ENCODE data around the gene DDIAS. TPM values are rescaled to one million over a fixed set of nuclear protein-coding genes. Genes with fewer than 3 reads are reported as not detected.

The DDIAS gene
- total RNA-seq, 3 donors from 2014 or later, result 0.66 to 2.5 (median 1.3) TPM

GRCh38 chr11:82864268-82864667 is 37.3 kb upstream of the DDIAS start:
- H3K27ac ChIP-seq, result no peak overlapping the region
- no peaks in the 10 kb centered on the region for H3K27me3 ChIP-seq
- H3K4me1 ChIP-seq, result no peaks in the 10 kb centered on the region
- no peaks in the 10 kb centered on the region for H3K36me3 ChIP-seq
- H3K4me3 ChIP-seq, result no peak overlapping the region
- no peaks in the 10 kb centered on the region for H3K9me3 ChIP-seq
- TF ChIP-seq POLR2AphosphoS5 (IDR thresholded peaks at IDR 0.05) (peak; percentile 37 to 66 (median 38)), POLR2A (IDR thresholded peaks at IDR 0.05) (no peak), CTCF (IDR thresholded peaks at IDR 0.05) (peak; percentile 30 to 58 (median 50))
- intact Hi-C loops (cut with DNase I; ENCODE audit: low total_unique reads), result no loop called here
- peak in 1 of 2 donors; percentile 45 for DNase-seq (ENCODE audit: low spot score in 2 of 2)

GRCh38 chr11:82865841-82866240 is 35.7 kb upstream of the DDIAS start:
- no peaks in the 10 kb centered on the region for H3K9me3 ChIP-seq
- no peaks in the 10 kb centered on the region for H3K27me3 ChIP-seq
- H3K27ac ChIP-seq, result no peak overlapping the region
- H3K4me3 ChIP-seq, result no peak overlapping the region
- TF ChIP-seq POLR2A (IDR thresholded peaks at IDR 0.05), result no peak
- TF ChIP-seq POLR2AphosphoS5 (IDR thresholded peaks at IDR 0.05), result no peak
- TF ChIP-seq CTCF (IDR thresholded peaks at IDR 0.05), result no peak
- H3K36me3 ChIP-seq, result no peaks in the 10 kb centered on the region
- no peaks in the 10 kb centered on the region for H3K4me1 ChIP-seq
- DNase-seq (ENCODE audit: low spot score in 2 of 2), result no peak
- intact Hi-C loops (cut with DNase I; ENCODE audit: low total_unique reads), result no loop called here

- peak; percentile 42 to 72 (median 57) for TF ChIP-seq CTCF (IDR thresholded peaks at IDR 0.05)
- TF ChIP-seq POLR2A (IDR thresholded peaks at IDR 0.05), result no peak
- Histone ChIP-seq H3K27me3 (no peaks in the 10 kb centered on the region), H3K4me1 (no peaks in the 10 kb centered on the region), H3K36me3 (no peaks in the 10 kb centered on the region), H3K4me3 (peak overlapping the region; percentile 10 to 26 (median 21)), H3K27ac (no peak overlapping the region), H3K9me3 (no peaks in the 10 kb centered on the region)
- peak; percentile 51 to 57 for DNase-seq (ENCODE audit: low spot score in 2 of 2)
- intact Hi-C loops (cut with DNase I; ENCODE audit: low total_unique reads), result no loop called here
These were observed 33.9 kb upstream of the DDIAS start for GRCh38 chr11:82867495-82868082.

- TF ChIP-seq CTCF (IDR thresholded peaks at IDR 0.05), result no peak
- no peak for TF ChIP-seq POLR2AphosphoS5 (IDR thresholded peaks at IDR 0.05)
- TF ChIP-seq POLR2A (IDR thresholded peaks at IDR 0.05), result no peak
- no peaks in the 10 kb centered on the region for H3K27me3 ChIP-seq
- no peaks in the 10 kb centered on the region for H3K36me3 ChIP-seq
- no peak overlapping the region for H3K27ac ChIP-seq
- H3K4me3 ChIP-seq, result no peak overlapping the region
- intact Hi-C loops (cut with DNase I; ENCODE audit: low total_unique reads), result no loop called here
- H3K4me1 ChIP-seq, result no peaks in the 10 kb centered on the region
- H3K9me3 ChIP-seq, result no peaks in the 10 kb centered on the region
- no peak for DNase-seq (ENCODE audit: low spot score in 2 of 2)
These were observed 31.9 kb upstream of the DDIAS start for GRCh38 chr11:82869657-82870056.

- H3K4me3 ChIP-seq, result no peak overlapping the region
- intact Hi-C loops (cut with DNase I; ENCODE audit: low total_unique reads), result no loop called here
- H3K36me3 ChIP-seq, result no peaks in the 10 kb centered on the region
- no peaks in the 10 kb centered on the region for H3K4me1 ChIP-seq
- TF ChIP-seq CTCF (IDR thresholded peaks at IDR 0.05), result no peak
- TF ChIP-seq POLR2AphosphoS5 (IDR thresholded peaks at IDR 0.05), result no peak
- no peaks in the 10 kb centered on the region for H3K9me3 ChIP-seq
- H3K27ac ChIP-seq, result no peak overlapping the region
- H3K27me3 ChIP-seq, result no peaks in the 10 kb centered on the region
- DNase-seq (ENCODE audit: low spot score in 2 of 2), result no peak
These were observed 29.9 kb upstream of the DDIAS start for GRCh38 chr11:82871646-82872045.

Data from breast epithelium (tissue), 4 donors.